HFFc6 (cell line): ENCODE data around the gene INPP5E. TPM values are rescaled to one million over a fixed set of nuclear protein-coding genes. Genes with fewer than 3 reads are reported as not detected.
A peak's percentile ranks its signal among the peaks of the same experiment; 100 is the strongest.

Experiments used
- DNase-seq: peaks from one replicate; pipeline ENCODE4 v3.0.0-alpha.2; 2018
- H3K27ac Mint-ChIP-seq: 2 replicates; pipeline ENCODE4 v1.8.0; 2020; ENCODE audit warnings: mild to moderate bottlenecking, mixed read lengths
- H3K27me3 Mint-ChIP-seq: 2 replicates; pipeline ENCODE4 v1.8.0; 2021; ENCODE audit warnings: mild to moderate bottlenecking, moderate library complexity, mixed read lengths; ENCODE audit not compliant: insufficient read depth
- H3K36me3 Mint-ChIP-seq: 2 replicates; pipeline ENCODE4 v1.8.0; 2021; ENCODE audit warnings: low read depth, mixed read lengths
- H3K4me1 Mint-ChIP-seq: 2 replicates; pipeline ENCODE4 v1.8.0; 2020; ENCODE audit warnings: low read depth, mixed read lengths
- H3K4me3 Mint-ChIP-seq: 2 replicates; pipeline ENCODE4 v1.8.0; 2020; ENCODE audit warnings: mild to moderate bottlenecking, moderate library complexity, mixed read lengths
- H3K9me3 Mint-ChIP-seq: 2 replicates; pipeline ENCODE4 v1.8.0; 2020; ENCODE audit warnings: mild to moderate bottlenecking, mixed read lengths
- total RNA-seq, 6 experiments: library from RNA; stranded (reverse); fragmentation: NEBNext Ultra II Directional; extraction: Animal tissue kit (Norgen Biotek cat#: 25700); gene quantifications; 2 replicates in 1 of 6; 3 replicates in 5 of 6; pipeline ENCODE4 v1.2.3, GENCODE V29; 2021
- TF ChIP-seq, protein P1 (sequence below): fragments of 200-600 bp; sonication (generic); IDR thresholded peaks from 2 replicates; pipeline ENCODE4 v1.5.0; 2021; ENCODE audit warnings: antibody characterized with exemption, mild to moderate bottlenecking

INPP5E gene
- total RNA-seq, 6 experiments from 2014 or later, result 11.5 to 14.0 (median 12.3) TPM

- TF ChIP-seq, protein P1, sequence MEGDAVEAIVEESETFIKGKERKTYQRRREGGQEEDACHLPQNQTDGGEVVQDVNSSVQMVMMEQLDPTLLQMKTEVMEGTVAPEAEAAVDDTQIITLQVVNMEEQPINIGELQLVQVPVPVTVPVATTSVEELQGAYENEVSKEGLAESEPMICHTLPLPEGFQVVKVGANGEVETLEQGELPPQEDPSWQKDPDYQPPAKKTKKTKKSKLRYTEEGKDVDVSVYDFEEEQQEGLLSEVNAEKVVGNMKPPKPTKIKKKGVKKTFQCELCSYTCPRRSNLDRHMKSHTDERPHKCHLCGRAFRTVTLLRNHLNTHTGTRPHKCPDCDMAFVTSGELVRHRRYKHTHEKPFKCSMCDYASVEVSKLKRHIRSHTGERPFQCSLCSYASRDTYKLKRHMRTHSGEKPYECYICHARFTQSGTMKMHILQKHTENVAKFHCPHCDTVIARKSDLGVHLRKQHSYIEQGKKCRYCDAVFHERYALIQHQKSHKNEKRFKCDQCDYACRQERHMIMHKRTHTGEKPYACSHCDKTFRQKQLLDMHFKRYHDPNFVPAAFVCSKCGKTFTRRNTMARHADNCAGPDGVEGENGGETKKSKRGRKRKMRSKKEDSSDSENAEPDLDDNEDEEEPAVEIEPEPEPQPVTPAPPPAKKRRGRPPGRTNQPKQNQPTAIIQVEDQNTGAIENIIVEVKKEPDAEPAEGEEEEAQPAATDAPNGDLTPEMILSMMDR, result no peak
- H3K9me3 Mint-ChIP-seq, result no peaks in the 10 kb centered on the region
- H3K4me1 Mint-ChIP-seq, result peaks cover 21% of the 10 kb centered on the region
These were observed 43.3 kb upstream of the INPP5E start, which contains the start of gene SEC16A for GRCh38 chr9:136482793-136483588. Gene SEC16A (minus strand): TSS chr9:136483040. CDS start chr9:136477615, 5,425 bp downstream.

GRCh38 chr9:136482046-136482792 is 42.6 kb upstream of the INPP5E start:
- Mint-ChIP-seq H3K4me3 (peak overlapping the region; percentile 91), H3K4me1 (peaks cover 21% of the 10 kb centered on the region), H3K27me3 (peaks cover 2% of the 10 kb centered on the region), H3K36me3 (peaks cover 16% of the 10 kb centered on the region; the same call in 1 of the 2 replicates), H3K9me3 (no peaks in the 10 kb centered on the region), H3K27ac (peak overlapping the region; percentile 99)
- peak; percentile 26 for DNase-seq
- TF ChIP-seq, protein P1, result no peak

More at GRCh38 chr9:136482793-136483588, 43.3 kb upstream of the INPP5E start, which contains the start of gene SEC16A:
- Mint-ChIP-seq H3K36me3 (peaks cover 16% of the 10 kb centered on the region; the same call in 1 of the 2 replicates), H3K4me3 (peak within 1 kb of the TSS; percentile 91), H3K27me3 (peaks cover 2% of the 10 kb centered on the region), H3K27ac (peak within 1 kb of the TSS; percentile 99)
- DNase-seq, result peak; percentile 96

DNA sequence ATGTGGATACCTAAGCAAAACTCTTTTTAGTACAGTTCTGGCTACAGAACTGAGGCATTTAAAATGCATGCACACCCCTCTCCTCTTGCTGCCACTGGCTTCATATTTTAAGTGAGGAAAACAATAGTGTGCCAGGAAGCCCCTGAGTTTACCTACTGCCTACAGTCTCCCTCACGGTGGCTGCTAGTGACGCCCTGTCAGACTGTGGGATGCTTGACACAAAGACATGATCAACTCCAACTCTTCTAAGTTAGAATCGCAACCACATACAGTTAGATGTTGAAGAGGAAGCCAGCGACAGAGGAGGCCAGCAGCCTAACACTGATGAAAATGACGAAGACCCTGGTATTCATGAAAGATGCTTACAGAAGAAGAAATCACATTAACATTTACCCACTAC is 41.9 kb upstream of the INPP5E start:
- Mint-ChIP-seq H3K4me3 (peak overlapping the region; percentile 91), H3K27ac (peak overlapping the region; percentile 93), H3K27me3 (peaks cover 2% of the 10 kb centered on the region), H3K4me1 (peaks cover 21% of the 10 kb centered on the region), H3K9me3 (no peaks in the 10 kb centered on the region), H3K36me3 (peaks cover 16% of the 10 kb centered on the region; the same call in 1 of the 2 replicates)
- TF ChIP-seq, protein P1, result no peak
- DNase-seq, result no peak

GRCh38 chr9:136476369-136477150 is 36.9 kb upstream of the INPP5E start:
- Mint-ChIP-seq H3K36me3 (peaks cover 6% of the 10 kb centered on the region; the same call in 1 of the 2 replicates), H3K27me3 (peaks cover 5% of the 10 kb centered on the region)
- no peak for DNase-seq

More at GRCh38 chr9:136476369-136477150, 36.9 kb upstream of the INPP5E start:
- H3K9me3 Mint-ChIP-seq, result no peaks in the 10 kb centered on the region
- peaks cover 16% of the 10 kb centered on the region for H3K4me1 Mint-ChIP-seq
- H3K4me3 Mint-ChIP-seq, result no peak overlapping the region
- TF ChIP-seq, protein P1, result no peak
- no peak overlapping the region for H3K27ac Mint-ChIP-seq
